GM18861 (cell line): ENCODE measurements around the gene SKIL.
A peak's percentile ranks its signal among the peaks of the same experiment; 100 is the strongest.
"Not testable (repeated sequence)": the region's sequence is repeated elsewhere in the genome, so short reads cannot be mapped to it uniquely, and the experiment has no call there.

Source experiments
- ATAC-seq: cut with Tn5 transposase; IDR thresholded peaks from one replicate; pipeline ENCODE4 v1.9.1; 2021; ENCODE audit not compliant: unreplicated experiment

The SKIL gene

GRCh38 chr3:170357176-170358041 is at the start of gene SKIL:
TSS of gene SKIL (plus strand) at chr3:170357715. CDS start at chr3:170360332, 2,617 bp downstream.
- ATAC-seq, result peak; percentile 37

GRCh38 chr3:170309046-170309445 is 48.5 kb upstream of the SKIL start:
- no peak for ATAC-seq

- no peak for ATAC-seq
Observed at GRCh38 chr3:170317954-170318353, 39.6 kb upstream of the SKIL start.

- ATAC-seq, result no peak
Observed at GRCh38 chr3:170320461-170321121, 36.9 kb upstream of the SKIL start.

GRCh38 chr3:170321321-170322034 is 36.0 kb upstream of the SKIL start:
- ATAC-seq, result no peak

GRCh38 chr3:170322566-170323269 is 34.8 kb upstream of the SKIL start:
- no peak for ATAC-seq

- no peak for ATAC-seq
Observed at GRCh38 chr3:170323331-170323730, 34.2 kb upstream of the SKIL start.

GRCh38 chr3:170324962-170325361 is 32.6 kb upstream of the SKIL start:
- ATAC-seq, result no peak

- no peak for ATAC-seq
Observed at GRCh38 chr3:170327040-170327808, 30.3 kb upstream of the SKIL start.

- not testable (repeated sequence) for ATAC-seq
Observed at GRCh38 chr3:170327868-170328548, 29.5 kb upstream of the SKIL start.

GRCh38 chr3:170330366-170330765 is 27.1 kb upstream of the SKIL start:
- no peak for ATAC-seq

- ATAC-seq, result peak; percentile 93
Observed at GRCh38 chr3:170331143-170331542, 26.4 kb upstream of the SKIL start.

- no peak for ATAC-seq
Observed at GRCh38 chr3:170337420-170337819, 20.1 kb upstream of the SKIL start.

GRCh38 chr3:170338690-170339340 is 18.7 kb upstream of the SKIL start:
- ATAC-seq, result no peak

GRCh38 chr3:170342273-170342672 is 15.2 kb upstream of the SKIL start:
- not testable (repeated sequence) for ATAC-seq

GRCh38 chr3:170343859-170344258 is 13.7 kb upstream of the SKIL start:
- not testable (repeated sequence) for ATAC-seq

- no peak for ATAC-seq
Observed at GRCh38 chr3:170344971-170345370, 12.5 kb upstream of the SKIL start.

- ATAC-seq, result no peak
Observed at GRCh38 chr3:170346481-170347392, 10.8 kb upstream of the SKIL start.
